ENCODE measurements around the gene JADE2.

- no peak for TF ChIP-seq ZNF384 (IDR thresholded peaks at IDR 0.05)
- no peak for TF ChIP-seq BHLHE40 (IDR thresholded peaks at IDR 0.05; ENCODE audit: borderline replicate concordance)
- no peak for TF ChIP-seq ELF4 (IDR thresholded peaks at IDR 0.05)
- TF ChIP-seq L3MBTL2 (conservative IDR thresholded peaks at IDR 0.05) = no peak
- no peak for TF ChIP-seq FOXM1 (IDR thresholded peaks at IDR 0.05; ENCODE audit: borderline replicate concordance)
- no peak for TF ChIP-seq TARDBP (IDR thresholded peaks at IDR 0.05)
- TF ChIP-seq FOXA1 (IDR thresholded peaks at IDR 0.05) = no peak
- TF ChIP-seq CTBP1 (IDR thresholded peaks at IDR 0.05; ENCODE audit: borderline replicate concordance) = no peak
- no peak for TF ChIP-seq NFRKB (IDR thresholded peaks at IDR 0.05)
- no peak for TF ChIP-seq SP1 (IDR thresholded peaks at IDR 0.05)
Observed at GRCh38 chr5:134510970-134511795, 14.3 kb upstream of the JADE2 start.

All from HEK293T (cell line).